ENCODE data around the gene COL6A1. TPM values are rescaled to one million over a fixed set of nuclear protein-coding genes. Genes with fewer than 3 reads are reported as not detected.

COL6A1 gene
- total RNA-seq, 1 experiment from 2014 or later = 221 TPM

GRCh38 chr21:45945868-45946210 is 35.7 kb upstream of the COL6A1 start:
- ATAC-seq = no peak

GRCh38 chr21:45947296-45947695 is 34.3 kb upstream of the COL6A1 start:
- DNase-seq (ENCODE audit: low spot score) = no peak
- Mint-ChIP-seq H3K4me1 (peaks cover 14% of the 10 kb centered on the region), H3K27me3 (ENCODE audit: low read depth) (no peaks in the 10 kb centered on the region; the same call in 1 of the 2 replicates), H3K4me3 (no peak overlapping the region), H3K9me3 (no peaks in the 10 kb centered on the region), H3K27ac (no peak overlapping the region), H3K36me3 (no peaks in the 10 kb centered on the region; the same call in 1 of the 2 replicates)
- CTCF ChIA-PET = no interaction called here
- ATAC-seq = no peak
- POLR2A ChIA-PET = no interaction called here
- no peak for TF ChIP-seq NFE2L1 (CRISPR knock-in tag; IDR thresholded peaks at IDR 0.05)
- TF ChIP-seq ZNF671 (CRISPR knock-in tag; IDR thresholded peaks at IDR 0.05) = no peak
- no peak for TF ChIP-seq FOXJ3 (CRISPR knock-in tag; IDR thresholded peaks at IDR 0.05; ENCODE audit: borderline replicate concordance)
- no peak for TF ChIP-seq E2F5 (CRISPR knock-in tag; IDR thresholded peaks at IDR 0.05)
- TF ChIP-seq STAT6 (CRISPR knock-in tag; conservative IDR thresholded peaks at IDR 0.05; ENCODE audit: low read depth) = no peak
- no peak for TF ChIP-seq NFYB (CRISPR knock-in tag; conservative IDR thresholded peaks at IDR 0.05; ENCODE audit: low read depth)
- no peak for TF ChIP-seq ERG (CRISPR knock-in tag; IDR thresholded peaks at IDR 0.05)
- no peak for TF ChIP-seq ATF2 (CRISPR knock-in tag; IDR thresholded peaks at IDR 0.05; ENCODE audit: borderline replicate concordance, low read depth)
- TF ChIP-seq ZNF423 (CRISPR knock-in tag; IDR thresholded peaks at IDR 0.05) = no peak
- no peak for TF ChIP-seq GABPB1 (CRISPR knock-in tag; IDR thresholded peaks at IDR 0.05)
- TF ChIP-seq FOXK1 (CRISPR knock-in tag; IDR thresholded peaks at IDR 0.05) = no peak
- TF ChIP-seq ZNF416 (CRISPR knock-in tag; IDR thresholded peaks at IDR 0.05) = no peak
- TF ChIP-seq TEAD4 (CRISPR knock-in tag; IDR thresholded peaks at IDR 0.05) = no peak
- TF ChIP-seq OVOL2 (CRISPR knock-in tag; IDR thresholded peaks at IDR 0.05; ENCODE audit: borderline replicate concordance) = no peak
- TF ChIP-seq GRHL2 (CRISPR knock-in tag; IDR thresholded peaks at IDR 0.05; ENCODE audit: insufficient replicate concordance, severe bottlenecking) = no peak
- TF ChIP-seq CDX4 (CRISPR knock-in tag; IDR thresholded peaks at IDR 0.05; ENCODE audit: borderline replicate concordance) = no peak
- TF ChIP-seq SMAD3 (CRISPR knock-in tag; IDR thresholded peaks at IDR 0.05; ENCODE audit: borderline replicate concordance) = no peak
- no peak for TF ChIP-seq ATF6 (CRISPR knock-in tag; IDR thresholded peaks at IDR 0.05)
- no peak for TF ChIP-seq ZNF396 (CRISPR knock-in tag; IDR thresholded peaks at IDR 0.05; ENCODE audit: borderline replicate concordance)

More at GRCh38 chr21:45945868-45946210, 35.7 kb upstream of the COL6A1 start:
- Mint-ChIP-seq H3K4me3 (no peak overlapping the region), H3K4me1 (peaks cover 7% of the 10 kb centered on the region), H3K27ac (no peak overlapping the region), H3K27me3 (ENCODE audit: low read depth) (no peaks in the 10 kb centered on the region; the same call in 1 of the 2 replicates), H3K36me3 (no peaks in the 10 kb centered on the region; the same call in 1 of the 2 replicates), H3K9me3 (no peaks in the 10 kb centered on the region)
- no peak for TF ChIP-seq ZNF138 (CRISPR knock-in tag; conservative IDR thresholded peaks at IDR 0.05)
- TF ChIP-seq ERG (CRISPR knock-in tag; IDR thresholded peaks at IDR 0.05) = no peak
- no peak for TF ChIP-seq MLX (CRISPR knock-in tag; IDR thresholded peaks at IDR 0.05)
- no peak for DNase-seq (ENCODE audit: low spot score)
- CTCF ChIA-PET = interaction anchor here (1.0 kb wide), 1 partner anchor 20 kb away, joined by 4 read pairs; no protein-coding TSS in a partner anchor
- POLR2A ChIA-PET = no interaction called here
